ENCODE results near the gene SNX27.

SNX27 gene

GRCh38 chr1:151711044-151711800, 99.4 kb downstream of the SNX27 start:
- 0 out of 2 replicates have a peak, but pooled peaks cover under 1% of the 10 kb centered on the region for H3K4me1 ChIP-seq (ENCODE audit: control insufficient read depth, insufficient read depth, low read length)
- no peak overlapping the region for H3K27ac ChIP-seq (ENCODE audit: low read length)
- WGBS (ENCODE audit: insufficient coverage, insufficient read length): no CpG with 5 or more reads among the region's 21 CpGs
- H3K4me3 ChIP-seq (ENCODE audit: low read length): no peak overlapping the region
- no peaks in the 10 kb centered on the region for H3K9me3 ChIP-seq (ENCODE audit: control insufficient read depth, insufficient read depth, low read length)
- DNase-seq (ENCODE audit: low read depth, low spot score): no peak
- no peaks in the 10 kb centered on the region for H3K27me3 ChIP-seq (ENCODE audit: control insufficient read depth, insufficient read depth, low read length)
- no peaks in the 10 kb centered on the region for H3K36me3 ChIP-seq (ENCODE audit: control insufficient read depth, insufficient read depth, low read length)

GRCh38 chr1:151711951-151712350, 100.1 kb downstream of the SNX27 start:
- no peak for DNase-seq (ENCODE audit: low read depth, low spot score)
- H3K27ac ChIP-seq (ENCODE audit: low read length): no peak overlapping the region
- H3K4me1 ChIP-seq (ENCODE audit: control insufficient read depth, insufficient read depth, low read length): 0 out of 2 replicates have a peak, but pooled peaks cover 2% of the 10 kb centered on the region
- no peaks in the 10 kb centered on the region for H3K36me3 ChIP-seq (ENCODE audit: control insufficient read depth, insufficient read depth, low read length)
- H3K27me3 ChIP-seq (ENCODE audit: control insufficient read depth, insufficient read depth, low read length): no peaks in the 10 kb centered on the region
- no peaks in the 10 kb centered on the region for H3K9me3 ChIP-seq (ENCODE audit: control insufficient read depth, insufficient read depth, low read length)
- WGBS (ENCODE audit: insufficient coverage, insufficient read length): no CpG with 5 or more reads among the region's 10 CpGs
- H3K4me3 ChIP-seq (ENCODE audit: low read length): no peak overlapping the region

GRCh38 chr1:151713044-151713443, 101.2 kb downstream of the SNX27 start:
- 0 out of 2 replicates have a peak, but pooled peaks cover 2% of the 10 kb centered on the region for H3K4me1 ChIP-seq (ENCODE audit: control insufficient read depth, insufficient read depth, low read length)
- no peak for DNase-seq (ENCODE audit: low read depth, low spot score)
- peaks cover 1% of the 10 kb centered on the region; the same call in 1 of the 2 replicates for H3K27me3 ChIP-seq (ENCODE audit: control insufficient read depth, insufficient read depth, low read length)
- no peaks in the 10 kb centered on the region for H3K9me3 ChIP-seq (ENCODE audit: control insufficient read depth, insufficient read depth, low read length)
- H3K36me3 ChIP-seq (ENCODE audit: control insufficient read depth, insufficient read depth, low read length): no peaks in the 10 kb centered on the region
- no CpG with 5 or more reads among the region's 2 CpGs for WGBS (ENCODE audit: insufficient coverage, insufficient read length)
- no peak overlapping the region for H3K4me3 ChIP-seq (ENCODE audit: low read length)
- H3K27ac ChIP-seq (ENCODE audit: low read length): no peak overlapping the region

GRCh38 chr1:151713874-151714273, 102.0 kb downstream of the SNX27 start:
- H3K4me3 ChIP-seq (ENCODE audit: low read length): no peak overlapping the region
- H3K36me3 ChIP-seq (ENCODE audit: control insufficient read depth, insufficient read depth, low read length): no peaks in the 10 kb centered on the region
- H3K9me3 ChIP-seq (ENCODE audit: control insufficient read depth, insufficient read depth, low read length): no peaks in the 10 kb centered on the region
- no CpG with 5 or more reads among the region's 2 CpGs for WGBS (ENCODE audit: insufficient coverage, insufficient read length)
- DNase-seq (ENCODE audit: low read depth, low spot score): no peak
- H3K27me3 ChIP-seq (ENCODE audit: control insufficient read depth, insufficient read depth, low read length): peaks cover 4% of the 10 kb centered on the region; the same call in 1 of the 2 replicates
- H3K4me1 ChIP-seq (ENCODE audit: control insufficient read depth, insufficient read depth, low read length): 0 out of 2 replicates have a peak, but pooled peaks cover 2% of the 10 kb centered on the region
- H3K27ac ChIP-seq (ENCODE audit: low read length): no peak overlapping the region

- Histone ChIP-seq H3K4me3 (ENCODE audit: low read length) (no peak overlapping the region), H3K36me3 (ENCODE audit: control insufficient read depth, insufficient read depth, low read length) (no peaks in the 10 kb centered on the region), H3K9me3 (ENCODE audit: control insufficient read depth, insufficient read depth, low read length) (no peaks in the 10 kb centered on the region), H3K4me1 (ENCODE audit: control insufficient read depth, insufficient read depth, low read length) (0 out of 2 replicates have a peak, but pooled peaks cover 2% of the 10 kb centered on the region), H3K27me3 (ENCODE audit: control insufficient read depth, insufficient read depth, low read length) (peaks cover 4% of the 10 kb centered on the region; the same call in 1 of the 2 replicates), H3K27ac (ENCODE audit: low read length) (no peak overlapping the region)
- WGBS (ENCODE audit: insufficient coverage, insufficient read length): no CpG with 5 or more reads among the region's 10 CpGs
- DNase-seq (ENCODE audit: low read depth, low spot score): no peak
Observed at GRCh38 chr1:151714820-151715725, 103.2 kb downstream of the SNX27 start.

- DNase-seq (ENCODE audit: low read depth, low spot score): no peak
- Histone ChIP-seq H3K4me3 (ENCODE audit: low read length) (peak overlapping the region; percentile 30; the same call in 1 of the 2 replicates), H3K4me1 (ENCODE audit: control insufficient read depth, insufficient read depth, low read length) (0 out of 2 replicates have a peak, but pooled peaks cover 2% of the 10 kb centered on the region), H3K36me3 (ENCODE audit: control insufficient read depth, insufficient read depth, low read length) (no peaks in the 10 kb centered on the region), H3K27me3 (ENCODE audit: control insufficient read depth, insufficient read depth, low read length) (peaks cover 4% of the 10 kb centered on the region; the same call in 1 of the 2 replicates), H3K9me3 (ENCODE audit: control insufficient read depth, insufficient read depth, low read length) (no peaks in the 10 kb centered on the region), H3K27ac (ENCODE audit: low read length) (no peak overlapping the region)
- WGBS (ENCODE audit: insufficient coverage, insufficient read length): no CpG with 5 or more reads among the region's 17 CpGs
Observed at GRCh38 chr1:151715726-151716404, 104.0 kb downstream of the SNX27 start.

GRCh38 chr1:151716405-151716762, 104.5 kb downstream of the SNX27 start:
- H3K36me3 ChIP-seq (ENCODE audit: control insufficient read depth, insufficient read depth, low read length): no peaks in the 10 kb centered on the region
- DNase-seq (ENCODE audit: low read depth, low spot score): no peak
- peaks cover 4% of the 10 kb centered on the region; the same call in 1 of the 2 replicates for H3K27me3 ChIP-seq (ENCODE audit: control insufficient read depth, insufficient read depth, low read length)
- H3K4me1 ChIP-seq (ENCODE audit: control insufficient read depth, insufficient read depth, low read length): 0 out of 2 replicates have a peak, but pooled peaks cover 2% of the 10 kb centered on the region
- no peak overlapping the region for H3K27ac ChIP-seq (ENCODE audit: low read length)
- no CpG with 5 or more reads among the region's 11 CpGs for WGBS (ENCODE audit: insufficient coverage, insufficient read length)
- H3K9me3 ChIP-seq (ENCODE audit: control insufficient read depth, insufficient read depth, low read length): no peaks in the 10 kb centered on the region
- H3K4me3 ChIP-seq (ENCODE audit: low read length): peak overlapping the region; percentile 30; the same call in 1 of the 2 replicates

- Histone ChIP-seq H3K9me3 (ENCODE audit: control insufficient read depth, insufficient read depth, low read length) (no peaks in the 10 kb centered on the region), H3K27ac (ENCODE audit: low read length) (no peak within 1 kb of the TSS)
- no CpG with 5 or more reads among the region's 27 CpGs for WGBS (ENCODE audit: insufficient coverage, insufficient read length)
Observed at GRCh38 chr1:151716771-151717631, 105.2 kb downstream of the SNX27 start, which contains the start of gene CELF3. CELF3 (minus strand) TSS chr1:151716803; CDS start chr1:151716020, 783 bp downstream.

GRCh38 chr1:151718011-151718431, 106.2 kb downstream of the SNX27 start:
- H3K4me3 ChIP-seq (ENCODE audit: low read length): no peak overlapping the region
- no peaks in the 10 kb centered on the region for H3K9me3 ChIP-seq (ENCODE audit: control insufficient read depth, insufficient read depth, low read length)
- no peak for DNase-seq (ENCODE audit: low read depth, low spot score)
- H3K4me1 ChIP-seq (ENCODE audit: control insufficient read depth, insufficient read depth, low read length): 0 out of 2 replicates have a peak, but pooled peaks cover 2% of the 10 kb centered on the region
- H3K36me3 ChIP-seq (ENCODE audit: control insufficient read depth, insufficient read depth, low read length): no peaks in the 10 kb centered on the region
- no CpG with 5 or more reads among the region's 4 CpGs for WGBS (ENCODE audit: insufficient coverage, insufficient read length)
- H3K27ac ChIP-seq (ENCODE audit: low read length): no peak overlapping the region
- H3K27me3 ChIP-seq (ENCODE audit: control insufficient read depth, insufficient read depth, low read length): peaks cover 12% of the 10 kb centered on the region; the same call in 1 of the 2 replicates

More at GRCh38 chr1:151716771-151717631, 105.2 kb downstream of the SNX27 start, which contains the start of gene CELF3:
- H3K4me3 ChIP-seq (ENCODE audit: low read length): peak within 1 kb of the TSS; percentile 30; the same call in 1 of the 2 replicates
- H3K27me3 ChIP-seq (ENCODE audit: control insufficient read depth, insufficient read depth, low read length): peaks cover 7% of the 10 kb centered on the region; the same call in 1 of the 2 replicates
- DNase-seq (ENCODE audit: low read depth, low spot score): no peak
- H3K36me3 ChIP-seq (ENCODE audit: control insufficient read depth, insufficient read depth, low read length): no peaks in the 10 kb centered on the region
- H3K4me1 ChIP-seq (ENCODE audit: control insufficient read depth, insufficient read depth, low read length): 0 out of 2 replicates have a peak, but pooled peaks cover 2% of the 10 kb centered on the region
